Gastrocnemius medialis (tissue), 4 donors: ENCODE results near the gene ZNF710. TPM values are rescaled to one million over a fixed set of nuclear protein-coding genes. Genes with fewer than 3 reads are reported as not detected.
A peak's percentile ranks its signal among the peaks of the same experiment; 100 is the strongest.

ENCODE experiments used
- ATAC-seq, 2 donors: fragments of 150-250 bp; one replicate each; pipeline ENCODE4 v1.9.1; 2016
- DNase-seq, 2 donors: peaks; one replicate each; pipeline ENCODE4 v3.0.0-alpha.2; 2019
- H3K27ac ChIP-seq, 4 donors: fragments of 200-600 bp; sonication (generic); 1 replicate in 1 of 4; 2 replicates in 3 of 4; pipeline ENCODE4 v1.5.1; 2016 to 2018; ENCODE audit warnings: mild to moderate bottlenecking in 2 of 4, moderate library complexity in 1 of 4
- H3K27me3 ChIP-seq, 3 donors: fragments of 200-600 bp; sonication (generic) in 2 of 3; 1 replicate in 1 of 3; 2 replicates in 2 of 3; pipeline versions ENCODE4 v1.5.1 to v1.6.0; 2016 to 2019; ENCODE audit warnings: mild to moderate bottlenecking in 1 of 3, moderate library complexity in 1 of 3
- H3K36me3 ChIP-seq, 2 donors: fragments of 200-600 bp; sonication (generic) in 1 of 2; one replicate each; pipeline ENCODE4 v1.5.1; 2017 to 2018
- H3K4me1 ChIP-seq, 2 donors: fragments of 200-600 bp; sonication (generic) in 1 of 2; one replicate each; pipeline ENCODE4 v1.5.1; 2016 to 2017; ENCODE audit warnings: mild to moderate bottlenecking in 2 of 2
- H3K4me3 ChIP-seq, 4 donors: fragments of 200-600 bp; sonication (generic) in 3 of 4; 1 replicate in 1 of 4; 2 replicates in 3 of 4; pipeline ENCODE4 v1.5.1; 2016 to 2019; ENCODE audit warnings: mild to moderate bottlenecking in 2 of 4
- H3K9me3 ChIP-seq, 3 donors: fragments of 200-600 bp; sonication (generic) in 2 of 3; 1 replicate in 1 of 3; 2 replicates in 2 of 3; pipeline ENCODE4 v1.5.1; 2016 to 2019
- POLR2A ChIP-seq, 2 donors: fragments of 450-650 bp; IDR thresholded peaks; one replicate each; pipeline ENCODE4 v1.6.1; 2017; ENCODE audit warnings: antibody characterized with exemption in 2 of 2, mild to moderate bottlenecking in 2 of 2, moderate library complexity in 2 of 2
- in situ Hi-C, 4 donors: fragments of 200-750 bp; cut with MboI; loops; one replicate each; pipeline versions ENCODE4 v1.15.0 to v1.8.0; 2017; ENCODE audit warnings: low sequenced_read_pairs in 4 of 4
- intact Hi-C: fragments of 100-400 bp; cut with DNase I; formaldehyde crosslinking; loops from one replicate; pipeline ENCODE4 v1.15.1; 2023; ENCODE audit warnings: low total_unique reads
- total RNA-seq, 4 donors: library from RNA; depleted of rRNA; stranded (reverse); fragments of >200 nt; gene quantifications; one replicate each; pipeline versions ENCODE4 v1.1.0 to v1.2.3, GENCODE V29; 2016
- TF ChIP-seq, protein P1 (sequence below), 5 experiments: fragments of 450-650 bp in 3 of 5; fragments of 200-600 bp in 2 of 5; sonication (generic) in 2 of 5; IDR thresholded peaks in 4 of 5; conservative IDR thresholded peaks in 1 of 5; 1 replicate in 4 of 5; 2 replicates in 1 of 5; pipeline ENCODE4 v1.5.1; 2016 to 2019; ENCODE audit warnings: antibody characterized with exemption in 5 of 5, mild to moderate bottlenecking in 3 of 5, moderate library complexity in 3 of 5

ZNF710 gene
- total RNA-seq, 4 donors from 2014 or later, result 2.6 to 5.4 (median 3.2) TPM

DNA sequence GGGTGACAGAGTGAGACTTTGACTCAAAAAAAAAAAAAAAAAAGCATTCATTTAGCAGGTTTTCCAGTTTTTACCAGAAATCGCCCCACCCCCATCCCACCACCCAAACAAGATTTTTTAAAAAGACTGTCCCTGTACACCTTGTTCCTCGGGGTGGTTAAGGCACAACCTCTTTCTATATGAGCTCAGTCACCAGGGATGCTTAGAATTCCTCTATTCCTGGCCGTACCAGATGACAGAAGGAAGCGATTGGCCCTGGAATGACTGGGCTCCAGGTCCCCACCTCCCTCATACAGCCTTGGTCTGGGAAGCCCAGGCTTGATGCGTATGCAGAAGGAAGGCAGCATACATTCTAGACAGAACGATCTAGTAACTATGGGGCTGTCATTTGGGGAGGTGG, 75.6 kb downstream of the ZNF710 start:
- intact Hi-C loops (loop anchor here (10.0 kb wide), 1 partner anchor 392 kb away; no protein-coding TSS in a partner anchor), in situ Hi-C loops (loop anchor here (10.0 to 25.0 kb wide), 4 partner anchors 72 to 322 kb away; partner anchors contain the start of genes MESP1 (in 4 of the 4), AP3S2 (in 2 of the 4) and ZNF710 (in 1 of the 4))
- Histone ChIP-seq H3K36me3 (peaks cover 0 to 13% of the 10 kb centered on the region in 2 donors), H3K27ac (peak overlapping the region; percentile 82 to 93 (median 90)), H3K4me1 (peaks cover 16 to 19% of the 10 kb centered on the region in 2 donors), H3K27me3 (no peaks in the 10 kb centered on the region), H3K9me3 (no peaks in the 10 kb centered on the region), H3K4me3 (no peak overlapping the region)
- DNase-seq (no peak), ATAC-seq (peak in 1 of 2 donors; percentile 17)
- TF ChIP-seq, protein P1, sequence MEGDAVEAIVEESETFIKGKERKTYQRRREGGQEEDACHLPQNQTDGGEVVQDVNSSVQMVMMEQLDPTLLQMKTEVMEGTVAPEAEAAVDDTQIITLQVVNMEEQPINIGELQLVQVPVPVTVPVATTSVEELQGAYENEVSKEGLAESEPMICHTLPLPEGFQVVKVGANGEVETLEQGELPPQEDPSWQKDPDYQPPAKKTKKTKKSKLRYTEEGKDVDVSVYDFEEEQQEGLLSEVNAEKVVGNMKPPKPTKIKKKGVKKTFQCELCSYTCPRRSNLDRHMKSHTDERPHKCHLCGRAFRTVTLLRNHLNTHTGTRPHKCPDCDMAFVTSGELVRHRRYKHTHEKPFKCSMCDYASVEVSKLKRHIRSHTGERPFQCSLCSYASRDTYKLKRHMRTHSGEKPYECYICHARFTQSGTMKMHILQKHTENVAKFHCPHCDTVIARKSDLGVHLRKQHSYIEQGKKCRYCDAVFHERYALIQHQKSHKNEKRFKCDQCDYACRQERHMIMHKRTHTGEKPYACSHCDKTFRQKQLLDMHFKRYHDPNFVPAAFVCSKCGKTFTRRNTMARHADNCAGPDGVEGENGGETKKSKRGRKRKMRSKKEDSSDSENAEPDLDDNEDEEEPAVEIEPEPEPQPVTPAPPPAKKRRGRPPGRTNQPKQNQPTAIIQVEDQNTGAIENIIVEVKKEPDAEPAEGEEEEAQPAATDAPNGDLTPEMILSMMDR (IDR thresholded peaks at IDR 0.05 in 4 of 5, conservative IDR thresholded peaks at IDR 0.05 in 1 of 5), result no peak
- TF ChIP-seq POLR2A (IDR thresholded peaks at IDR 0.05), result no peak

DNA sequence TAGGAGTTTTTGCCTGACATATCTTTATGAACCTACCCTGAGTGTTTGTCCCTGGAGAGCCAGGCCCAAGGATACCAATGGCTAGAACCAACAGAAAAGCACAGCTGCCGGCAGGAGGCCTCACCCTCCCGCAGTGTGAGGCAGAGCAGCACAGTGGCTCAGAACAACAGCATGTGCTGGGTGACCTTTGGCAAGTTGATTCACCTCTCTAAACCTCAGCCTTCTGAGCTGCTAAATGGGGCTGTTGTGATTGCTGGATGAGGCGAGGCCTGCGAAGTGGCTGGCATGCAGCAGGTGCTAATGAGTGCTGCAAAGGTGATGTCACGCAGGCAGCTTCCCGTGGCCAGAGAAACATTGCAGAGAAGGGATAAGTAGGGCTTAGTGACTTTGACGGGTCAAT, 77.8 kb downstream of the ZNF710 start:
- H3K27ac ChIP-seq, result peak overlapping the region; percentile 25 to 89 (median 63)
- DNase-seq (no peak), ATAC-seq (no peak)
- no peaks in the 10 kb centered on the region for H3K27me3 ChIP-seq
- TF ChIP-seq POLR2A (IDR thresholded peaks at IDR 0.05), result no peak
- TF ChIP-seq, protein P1 (IDR thresholded peaks at IDR 0.05 in 4 of 5, conservative IDR thresholded peaks at IDR 0.05 in 1 of 5), result no peak
- no peak overlapping the region for H3K4me3 ChIP-seq
- peaks cover 0 to 30% of the 10 kb centered on the region in 2 donors for H3K36me3 ChIP-seq
- intact Hi-C loops (loop anchor here (10.0 kb wide), 1 partner anchor 394 kb away; no protein-coding TSS in a partner anchor), in situ Hi-C loops (loop anchor here (10.0 to 25.0 kb wide), 4 partner anchors 74 to 324 kb away; partner anchors contain the start of genes MESP1 (in 4 of the 4), AP3S2 (in 2 of the 4) and ZNF710 (in 1 of the 4))
- no peaks in the 10 kb centered on the region for H3K9me3 ChIP-seq
- H3K4me1 ChIP-seq, result peaks cover 16% of the 10 kb centered on the region in 2 donors

DNA sequence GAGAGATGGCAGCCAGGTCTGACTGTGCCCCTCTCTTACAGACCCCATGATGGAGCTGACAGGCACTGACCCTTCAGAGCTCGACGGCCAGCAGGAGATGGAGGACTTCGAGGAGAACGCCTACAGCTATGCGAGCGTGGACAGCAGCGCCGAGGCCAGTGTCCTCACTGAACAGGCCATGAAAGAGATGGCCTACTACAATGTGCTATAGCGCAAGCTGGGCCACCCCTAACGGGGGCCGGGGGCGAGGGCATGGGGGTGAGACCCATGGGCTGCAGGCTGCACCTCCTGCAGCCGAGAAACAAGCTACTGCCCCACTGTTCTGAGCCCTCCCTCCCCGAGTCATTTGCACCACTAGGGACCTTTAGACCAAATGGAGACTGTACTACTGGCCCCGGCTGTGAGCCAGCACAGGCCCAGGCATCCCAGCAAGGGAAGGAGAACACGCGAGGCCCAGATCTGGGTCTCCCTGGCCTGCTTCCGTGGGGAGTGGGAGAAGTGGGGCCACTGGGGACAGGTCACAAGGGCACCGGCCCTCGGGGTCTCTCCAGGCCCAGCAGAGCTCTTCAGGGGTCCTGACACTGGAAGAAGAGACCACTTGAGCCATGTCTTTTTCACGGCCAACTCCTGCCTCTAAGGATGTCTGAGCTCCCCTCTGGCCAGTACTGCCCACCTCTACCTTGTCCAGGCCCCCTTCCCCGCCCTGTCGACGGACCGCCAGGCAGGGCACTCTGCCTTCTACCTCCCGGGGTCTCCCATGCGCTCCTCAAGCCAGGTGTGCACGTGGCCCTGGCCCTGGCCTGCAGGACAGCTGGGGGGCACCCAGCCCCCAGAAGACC, 78.7 kb downstream of the ZNF710 start:
- TF ChIP-seq, protein P1 (IDR thresholded peaks at IDR 0.05 in 4 of 5, conservative IDR thresholded peaks at IDR 0.05 in 1 of 5), result no peak
- TF ChIP-seq POLR2A (IDR thresholded peaks at IDR 0.05), result no peak
- ATAC-seq (no peak), DNase-seq (no peak)
- Histone ChIP-seq H3K36me3 (peaks cover 0 to 39% of the 10 kb centered on the region in 2 donors), H3K27me3 (no peaks in the 10 kb centered on the region), H3K4me1 (peaks cover 16% of the 10 kb centered on the region in 2 donors), H3K9me3 (no peaks in the 10 kb centered on the region), H3K4me3 (no peak overlapping the region), H3K27ac (peak overlapping the region; percentile 13 to 89 (median 37))
- intact Hi-C loops, result loop anchor here (10.0 kb wide), 1 partner anchor 395 kb away; no protein-coding TSS in a partner anchor
- in situ Hi-C loops, result loop anchor here (10.0 to 25.0 kb wide), 4 partner anchors 75 to 325 kb away; partner anchors contain the start of genes MESP1 (in 4 of the 4), AP3S2 (in 2 of the 4) and ZNF710 (in 1 of the 4)

DNA sequence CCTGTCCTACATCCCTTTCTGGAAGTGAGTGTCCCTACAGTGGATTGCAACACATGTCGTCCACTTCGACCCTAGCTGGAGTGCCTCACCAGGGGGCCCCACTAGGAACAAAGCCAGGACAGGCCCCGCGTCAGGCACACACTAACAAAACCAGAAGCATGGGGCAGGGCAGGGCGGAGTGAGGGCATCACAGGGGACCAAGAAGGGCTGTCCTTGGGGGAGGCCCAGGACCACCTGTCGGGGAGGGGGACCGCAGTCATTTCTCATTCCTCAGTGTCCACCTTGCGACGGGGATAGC, 79.3 kb downstream of the ZNF710 start:
- no peak for TF ChIP-seq POLR2A (IDR thresholded peaks at IDR 0.05)
- TF ChIP-seq, protein P1 (IDR thresholded peaks at IDR 0.05 in 4 of 5, conservative IDR thresholded peaks at IDR 0.05 in 1 of 5), result no peak
- no peak for ATAC-seq
- peaks cover 11 to 16% of the 10 kb centered on the region in 2 donors for H3K4me1 ChIP-seq
- in situ Hi-C loops, result loop anchor here in 3 of 4 donors (25.0 kb wide), 1 partner anchor 318 kb away; the partner anchor contains the start of gene MESP1 (in 3 of the 3)
- intact Hi-C loops, result no loop called here
- peaks cover 0 to 44% of the 10 kb centered on the region in 2 donors for H3K36me3 ChIP-seq
- H3K9me3 ChIP-seq, result no peaks in the 10 kb centered on the region
- no peaks in the 10 kb centered on the region for H3K27me3 ChIP-seq
- no peak overlapping the region for H3K4me3 ChIP-seq
- H3K27ac ChIP-seq, result peak overlapping the region in 2 of 4 donors; percentile 13
- DNase-seq, result no peak
